Natural killer cell (primary cell): Measurements from ENCODE around the gene NRIP1. TPM values are rescaled to one million over a fixed set of nuclear protein-coding genes. Genes with fewer than 3 reads are reported as not detected.
A peak's percentile ranks its signal among the peaks of the same experiment; 100 is the strongest.

Experiments
- ATAC-seq, 3 donors: fragments of 150-1000 bp in 2 of 3; fragments of 200-7000 bp in 1 of 3; cut with Tn5 transposase; 1 replicate in 1 of 3; 2 replicates in 2 of 3; pipeline ENCODE4 v1.10.0; 2021; ENCODE audit warnings: mild to moderate bottlenecking in 2 of 3, moderate library complexity in 2 of 3
- DNase-seq, 2 donors: peaks; one replicate each; pipeline versions ENCODE4 v3.0.0 to v3.0.0-alpha.2; 2013 to 2021; ENCODE audit warnings: mixed read lengths in 1 of 2
- H3K27ac ChIP-seq: one replicate; pipeline ENCODE4 v1.5.1; 2013; ENCODE audit warnings: mild to moderate bottlenecking, low read length
- H3K27me3 ChIP-seq: one replicate; pipeline ENCODE4 v1.6.1; 2013; ENCODE audit warnings: low read length; ENCODE audit not compliant: control insufficient read depth, insufficient read depth
- H3K36me3 ChIP-seq: one replicate; pipeline ENCODE4 v1.6.1; 2013; ENCODE audit warnings: low read length; ENCODE audit not compliant: control insufficient read depth, insufficient read depth
- H3K4me1 ChIP-seq: one replicate; pipeline ENCODE4 v1.6.1; 2013; ENCODE audit warnings: low read length; ENCODE audit not compliant: control insufficient read depth, insufficient read depth
- H3K4me3 ChIP-seq: one replicate; pipeline ENCODE4 v1.5.1; 2013; ENCODE audit warnings: low read length
- H3K9me3 ChIP-seq: one replicate; pipeline ENCODE4 v1.6.1; 2013; ENCODE audit warnings: low read length; ENCODE audit not compliant: control insufficient read depth, insufficient read depth
- H3K27ac Mint-ChIP-seq, 2 donors: one replicate each; pipeline ENCODE4 v1.8.0; 2022; ENCODE audit warnings: mild to moderate bottlenecking in 2 of 2, mixed read lengths in 2 of 2, moderate library complexity in 1 of 2
- H3K27me3 Mint-ChIP-seq, 2 donors: one replicate each; pipeline ENCODE4 v1.8.0; 2022; ENCODE audit warnings: low read depth in 2 of 2, mixed read lengths in 2 of 2
- H3K36me3 Mint-ChIP-seq: one replicate; pipeline ENCODE4 v1.8.0; 2022; ENCODE audit warnings: mixed read lengths
- H3K4me1 Mint-ChIP-seq, 2 donors: one replicate each; pipeline ENCODE4 v1.8.0; 2022; ENCODE audit warnings: mixed read lengths in 2 of 2
- H3K4me3 Mint-ChIP-seq: one replicate; pipeline ENCODE4 v1.8.0; 2022; ENCODE audit warnings: mild to moderate bottlenecking, moderate library complexity, mixed read lengths
- H3K9me3 Mint-ChIP-seq, 2 donors: one replicate each; pipeline ENCODE4 v1.8.0; 2022; ENCODE audit warnings: mixed read lengths in 2 of 2
- CTCF ChIP-seq: fragments of 200-600 bp; IDR thresholded peaks from one replicate; pipeline ENCODE4 v1.8.0; 2022; ENCODE audit warnings: antibody characterized with exemption
- WGBS: methylation state at CpG from one replicate; pipeline ENCODE4 v1.1.7; 2013; ENCODE audit warnings: missing lambda C conversion rate; ENCODE audit not compliant: insufficient coverage; 5-methylcytosine and 5-hydroxymethylcytosine counted together
- intact Hi-C: fragments of 100-400 bp; cut with micrococcal nuclease; formaldehyde crosslinking; loops from one replicate; pipeline ENCODE4 v1.14.2; 2022
- total RNA-seq, 4 donors: library from RNA; stranded (reverse); fragments of 120-200 nt in 1 of 4; gene quantifications; one replicate each; pipeline versions ENCODE4 v1.2.3 to v1.2.4, GENCODE V29; 2013 to 2022

Gene NRIP1
- total RNA-seq, 3 donors from 2014 or later (not counting 1 experiment from before 2014, with no cell fraction given) = 42.4 to 46.8 (median 42.6) TPM

- Mint-ChIP-seq H3K4me3 (no peak overlapping the region), H3K4me1 (peaks cover 41 to 52% of the 10 kb centered on the region in 2 donors), H3K9me3 (no peaks in the 10 kb centered on the region), H3K27ac (no peak overlapping the region), H3K36me3 (no peaks in the 10 kb centered on the region), H3K27me3 (no peaks in the 10 kb centered on the region)
- ATAC-seq (no peak), DNase-seq (no peak)
- Histone ChIP-seq H3K4me3 (no peak overlapping the region), H3K27me3 (no peaks in the 10 kb centered on the region), H3K36me3 (no peaks in the 10 kb centered on the region), H3K9me3 (no peaks in the 10 kb centered on the region), H3K27ac (no peak overlapping the region), H3K4me1 (no peaks in the 10 kb centered on the region)
- intact Hi-C loops = no loop called here
- TF ChIP-seq CTCF = no peak
- 91% methylated on average over 5 of the region's 6 CpGs for WGBS
Observed at GRCh38 chr21:15022608-15023261, 42.1 kb downstream of the NRIP1 start.

GRCh38 chr21:15020797-15021196 is 44.0 kb downstream of the NRIP1 start:
- H3K27me3 ChIP-seq = no peaks in the 10 kb centered on the region
- no peaks in the 10 kb centered on the region for H3K36me3 ChIP-seq
- peaks cover 29 to 39% of the 10 kb centered on the region in 2 donors for H3K4me1 Mint-ChIP-seq
- H3K27me3 Mint-ChIP-seq = no peaks in the 10 kb centered on the region
- intact Hi-C loops = no loop called here
- no peak for ATAC-seq
- no peaks in the 10 kb centered on the region for H3K9me3 Mint-ChIP-seq
- no peak for TF ChIP-seq CTCF
- H3K27ac Mint-ChIP-seq = peak overlapping the region in 1 of 2 donors; percentile 37
- no peaks in the 10 kb centered on the region for H3K36me3 Mint-ChIP-seq
- H3K9me3 ChIP-seq = no peaks in the 10 kb centered on the region
- H3K27ac ChIP-seq = no peak overlapping the region
- no peaks in the 10 kb centered on the region for H3K4me1 ChIP-seq
- H3K4me3 ChIP-seq = no peak overlapping the region
- H3K4me3 Mint-ChIP-seq = no peak overlapping the region
- no peak for DNase-seq

- Mint-ChIP-seq H3K4me3 (no peak overlapping the region), H3K27ac (no peak overlapping the region), H3K9me3 (no peaks in the 10 kb centered on the region), H3K27me3 (no peaks in the 10 kb centered on the region), H3K4me1 (peaks cover 23 to 36% of the 10 kb centered on the region in 2 donors), H3K36me3 (no peaks in the 10 kb centered on the region)
- no peak for TF ChIP-seq CTCF
- no peak overlapping the region for H3K4me3 ChIP-seq
- no peak for ATAC-seq
- WGBS = 60% methylated on average over 1 of the region's 2 CpGs
- no peak overlapping the region for H3K27ac ChIP-seq
- no peaks in the 10 kb centered on the region for H3K27me3 ChIP-seq
- H3K4me1 ChIP-seq = no peaks in the 10 kb centered on the region
- DNase-seq = no peak
- peaks cover 1% of the 10 kb centered on the region for H3K36me3 ChIP-seq
- intact Hi-C loops = no loop called here
- H3K9me3 ChIP-seq = no peaks in the 10 kb centered on the region
Observed at GRCh38 chr21:15018382-15018781, 46.4 kb downstream of the NRIP1 start.
